Measurements from ENCODE around the gene PLEKHA6. TPM values are rescaled to one million over a fixed set of nuclear protein-coding genes. Genes with fewer than 3 reads are reported as not detected.

Gene PLEKHA6
- total RNA-seq, 1 donor from 2014 or later: 4.9 TPM

DNA sequence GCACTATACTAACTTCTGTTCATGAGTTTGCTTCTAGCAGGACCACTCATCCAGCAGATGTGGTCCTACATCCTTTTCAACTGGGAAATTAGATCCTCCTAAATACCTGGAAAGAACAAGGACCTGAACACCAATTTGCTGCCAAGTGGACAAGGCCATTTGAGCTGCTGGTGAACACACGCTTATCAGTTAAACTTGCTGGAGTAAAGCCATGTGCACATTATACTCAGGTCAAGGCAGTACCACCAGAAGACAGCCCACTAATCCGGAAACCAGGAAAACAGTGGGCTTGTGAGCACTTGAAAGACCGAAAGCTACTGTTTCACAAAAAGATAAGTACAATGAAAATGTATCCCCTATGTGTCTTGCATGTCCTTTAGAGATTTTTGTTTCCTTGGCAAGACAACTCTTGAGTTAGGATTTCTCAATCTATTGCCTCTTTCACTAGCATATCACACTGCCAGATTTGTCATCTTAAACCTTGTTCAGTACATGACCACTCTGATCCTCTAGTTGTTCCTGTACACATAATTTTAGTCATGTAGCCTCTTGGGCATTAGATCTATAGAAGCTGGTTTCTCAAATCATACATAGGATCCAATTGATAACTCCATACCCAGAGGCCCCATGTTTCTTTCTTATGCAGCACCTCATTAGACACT is 189.1 kb downstream of the PLEKHA6 start:
- DNase-seq (ENCODE audit: low spot score in 2 of 2): no peak
- Histone ChIP-seq H3K36me3 (no peaks in the 10 kb centered on the region), H3K4me3 (no peak overlapping the region), H3K9me3 (peaks cover 3 to 25% of the 10 kb centered on the region in 2 donors), H3K27ac (no peak overlapping the region), H3K4me1 (no peaks in the 10 kb centered on the region), H3K27me3 (no peaks in the 10 kb centered on the region)
- intact Hi-C loops (cut with DNase I): no loop called here
- TF ChIP-seq, protein P1, sequence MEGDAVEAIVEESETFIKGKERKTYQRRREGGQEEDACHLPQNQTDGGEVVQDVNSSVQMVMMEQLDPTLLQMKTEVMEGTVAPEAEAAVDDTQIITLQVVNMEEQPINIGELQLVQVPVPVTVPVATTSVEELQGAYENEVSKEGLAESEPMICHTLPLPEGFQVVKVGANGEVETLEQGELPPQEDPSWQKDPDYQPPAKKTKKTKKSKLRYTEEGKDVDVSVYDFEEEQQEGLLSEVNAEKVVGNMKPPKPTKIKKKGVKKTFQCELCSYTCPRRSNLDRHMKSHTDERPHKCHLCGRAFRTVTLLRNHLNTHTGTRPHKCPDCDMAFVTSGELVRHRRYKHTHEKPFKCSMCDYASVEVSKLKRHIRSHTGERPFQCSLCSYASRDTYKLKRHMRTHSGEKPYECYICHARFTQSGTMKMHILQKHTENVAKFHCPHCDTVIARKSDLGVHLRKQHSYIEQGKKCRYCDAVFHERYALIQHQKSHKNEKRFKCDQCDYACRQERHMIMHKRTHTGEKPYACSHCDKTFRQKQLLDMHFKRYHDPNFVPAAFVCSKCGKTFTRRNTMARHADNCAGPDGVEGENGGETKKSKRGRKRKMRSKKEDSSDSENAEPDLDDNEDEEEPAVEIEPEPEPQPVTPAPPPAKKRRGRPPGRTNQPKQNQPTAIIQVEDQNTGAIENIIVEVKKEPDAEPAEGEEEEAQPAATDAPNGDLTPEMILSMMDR (IDR thresholded peaks at IDR 0.05): no peak

DNA sequence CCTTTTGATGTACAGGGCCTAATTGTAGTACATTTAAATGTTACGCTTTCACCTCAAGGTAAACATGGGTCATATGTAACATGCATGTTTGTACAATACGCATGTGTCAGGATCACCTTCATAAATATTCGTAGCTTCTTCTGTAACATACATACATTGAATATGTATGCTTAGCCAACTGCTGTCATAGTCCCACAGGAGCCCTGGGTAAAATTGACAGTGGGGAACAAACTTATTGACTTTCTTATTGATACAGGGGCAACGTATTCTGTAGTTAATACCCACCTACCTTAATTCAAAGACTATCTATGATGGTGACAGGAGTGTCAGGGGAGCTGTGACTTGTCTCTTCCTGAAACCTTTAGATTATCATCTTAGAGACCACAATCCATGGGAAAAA is 189.9 kb downstream of the PLEKHA6 start:
- Histone ChIP-seq H3K36me3 (no peaks in the 10 kb centered on the region), H3K4me1 (no peaks in the 10 kb centered on the region), H3K9me3 (peaks cover 3 to 25% of the 10 kb centered on the region in 2 donors), H3K27me3 (no peaks in the 10 kb centered on the region), H3K27ac (no peak overlapping the region), H3K4me3 (no peak overlapping the region)
- intact Hi-C loops (cut with DNase I): no loop called here
- DNase-seq (ENCODE audit: low spot score in 2 of 2): no peak
- TF ChIP-seq, protein P1 (IDR thresholded peaks at IDR 0.05): no peak

Other genes with a start within 250 kb of the PLEKHA6 start
- gene ETNK2, start 207.9 kb downstream of the PLEKHA6 start, total RNA-seq: 22.0 TPM
- gene REN, start 193.6 kb downstream of the PLEKHA6 start, total RNA-seq: not detected
- not detected for gene KISS1, start 163.4 kb downstream of the PLEKHA6 start, total RNA-seq
- gene GOLT1A, start 145.9 kb downstream of the PLEKHA6 start, total RNA-seq: not detected
- 36.1 TPM for gene PPP1R15B, start 51.9 kb upstream of the PLEKHA6 start, total RNA-seq
- 129 TPM for gene PIK3C2B, start 134.9 kb upstream of the PLEKHA6 start, total RNA-seq
- gene MDM4, start 156.5 kb upstream of the PLEKHA6 start, total RNA-seq: 9.9 TPM

All from ascending aorta (tissue), 2 donors.